ENCODE data around the gene CORIN. TPM values are rescaled to one million over a fixed set of nuclear protein-coding genes. Genes with fewer than 3 reads are reported as not detected.
A peak's percentile ranks its signal among the peaks of the same experiment; 100 is the strongest.

CORIN gene
- total and polyA plus RNA-seq, 2 of the 13 experiments (the other 11 are each of a cell fraction or from before 2014, with no cell fraction given), result 0.84 to 1.2 TPM

DNA sequence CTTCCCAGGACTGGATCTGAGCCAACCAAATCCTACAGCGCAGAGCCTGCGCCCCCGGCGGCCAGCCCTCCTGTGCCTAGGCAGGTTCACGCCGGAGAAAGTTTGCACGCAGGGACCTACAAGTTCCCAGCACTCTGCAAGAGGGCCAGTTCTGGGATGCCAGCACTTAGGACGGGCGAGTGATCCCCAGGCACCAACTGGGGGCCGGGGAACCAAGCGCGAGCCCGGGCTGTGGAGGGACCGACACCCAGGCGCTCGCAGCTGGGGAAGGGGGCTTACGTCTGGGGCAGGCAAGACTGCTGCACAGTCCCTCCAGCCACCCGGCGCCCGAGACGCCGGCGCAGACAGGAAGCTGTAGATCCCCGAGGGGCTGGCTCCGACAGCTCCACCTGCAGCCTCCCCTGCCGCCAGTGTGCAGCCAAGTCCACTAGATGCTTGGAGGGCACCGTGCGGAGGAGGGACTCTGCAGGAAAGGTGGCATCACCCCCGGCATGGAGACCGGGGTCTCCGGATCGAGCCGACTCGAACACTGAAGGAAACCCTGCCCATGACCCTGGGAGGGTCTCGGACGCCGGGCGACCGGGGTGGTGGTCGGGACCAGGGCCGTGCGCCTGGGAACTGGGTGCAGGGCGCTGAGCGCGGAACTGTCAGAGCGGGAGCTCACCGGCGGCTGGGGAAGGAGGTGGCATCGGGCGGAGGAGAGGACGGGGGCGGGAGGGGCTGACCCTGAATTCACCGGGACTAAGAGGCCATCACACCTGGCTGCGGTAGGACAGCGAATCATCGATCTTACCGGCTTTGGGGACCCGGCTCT, 566 bp downstream of the CORIN start (continued):
- TF ChIP-seq ZNF251 (CRISPR knock-in tag; IDR thresholded peaks at IDR 0.05), result no peak
- TF ChIP-seq, protein P1, sequence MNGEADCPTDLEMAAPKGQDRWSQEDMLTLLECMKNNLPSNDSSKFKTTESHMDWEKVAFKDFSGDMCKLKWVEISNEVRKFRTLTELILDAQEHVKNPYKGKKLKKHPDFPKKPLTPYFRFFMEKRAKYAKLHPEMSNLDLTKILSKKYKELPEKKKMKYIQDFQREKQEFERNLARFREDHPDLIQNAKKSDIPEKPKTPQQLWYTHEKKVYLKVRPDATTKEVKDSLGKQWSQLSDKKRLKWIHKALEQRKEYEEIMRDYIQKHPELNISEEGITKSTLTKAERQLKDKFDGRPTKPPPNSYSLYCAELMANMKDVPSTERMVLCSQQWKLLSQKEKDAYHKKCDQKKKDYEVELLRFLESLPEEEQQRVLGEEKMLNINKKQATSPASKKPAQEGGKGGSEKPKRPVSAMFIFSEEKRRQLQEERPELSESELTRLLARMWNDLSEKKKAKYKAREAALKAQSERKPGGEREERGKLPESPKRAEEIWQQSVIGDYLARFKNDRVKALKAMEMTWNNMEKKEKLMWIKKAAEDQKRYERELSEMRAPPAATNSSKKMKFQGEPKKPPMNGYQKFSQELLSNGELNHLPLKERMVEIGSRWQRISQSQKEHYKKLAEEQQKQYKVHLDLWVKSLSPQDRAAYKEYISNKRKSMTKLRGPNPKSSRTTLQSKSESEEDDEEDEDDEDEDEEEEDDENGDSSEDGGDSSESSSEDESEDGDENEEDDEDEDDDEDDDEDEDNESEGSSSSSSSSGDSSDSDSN (CRISPR knock-in tag; IDR thresholded peaks at IDR 0.05), result peak; percentile 40; the same call in 1 of the 2 replicates
- no peak for TF ChIP-seq AHR (CRISPR knock-in tag; IDR thresholded peaks at IDR 0.05)
- 0 out of 2 replicates have a peak, but pooled peaks have one; percentile 34 for TF ChIP-seq SALL2 (CRISPR knock-in tag; IDR thresholded peaks at IDR 0.05)
- TF ChIP-seq, protein P2, sequence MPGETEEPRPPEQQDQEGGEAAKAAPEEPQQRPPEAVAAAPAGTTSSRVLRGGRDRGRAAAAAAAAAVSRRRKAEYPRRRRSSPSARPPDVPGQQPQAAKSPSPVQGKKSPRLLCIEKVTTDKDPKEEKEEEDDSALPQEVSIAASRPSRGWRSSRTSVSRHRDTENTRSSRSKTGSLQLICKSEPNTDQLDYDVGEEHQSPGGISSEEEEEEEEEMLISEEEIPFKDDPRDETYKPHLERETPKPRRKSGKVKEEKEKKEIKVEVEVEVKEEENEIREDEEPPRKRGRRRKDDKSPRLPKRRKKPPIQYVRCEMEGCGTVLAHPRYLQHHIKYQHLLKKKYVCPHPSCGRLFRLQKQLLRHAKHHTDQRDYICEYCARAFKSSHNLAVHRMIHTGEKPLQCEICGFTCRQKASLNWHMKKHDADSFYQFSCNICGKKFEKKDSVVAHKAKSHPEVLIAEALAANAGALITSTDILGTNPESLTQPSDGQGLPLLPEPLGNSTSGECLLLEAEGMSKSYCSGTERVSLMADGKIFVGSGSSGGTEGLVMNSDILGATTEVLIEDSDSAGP (CRISPR knock-in tag; IDR thresholded peaks at IDR 0.05; ENCODE audit: borderline replicate concordance), result peak; percentile 67
- TF ChIP-seq ZSCAN31 (CRISPR knock-in tag; IDR thresholded peaks at IDR 0.05; ENCODE audit: low read depth), result peak; percentile 16; the same call in 1 of the 2 replicates
- TF ChIP-seq SALL1 (CRISPR knock-in tag; IDR thresholded peaks at IDR 0.05), result no peak; the same call in 1 of the 2 replicates
- TF ChIP-seq, protein P3, sequence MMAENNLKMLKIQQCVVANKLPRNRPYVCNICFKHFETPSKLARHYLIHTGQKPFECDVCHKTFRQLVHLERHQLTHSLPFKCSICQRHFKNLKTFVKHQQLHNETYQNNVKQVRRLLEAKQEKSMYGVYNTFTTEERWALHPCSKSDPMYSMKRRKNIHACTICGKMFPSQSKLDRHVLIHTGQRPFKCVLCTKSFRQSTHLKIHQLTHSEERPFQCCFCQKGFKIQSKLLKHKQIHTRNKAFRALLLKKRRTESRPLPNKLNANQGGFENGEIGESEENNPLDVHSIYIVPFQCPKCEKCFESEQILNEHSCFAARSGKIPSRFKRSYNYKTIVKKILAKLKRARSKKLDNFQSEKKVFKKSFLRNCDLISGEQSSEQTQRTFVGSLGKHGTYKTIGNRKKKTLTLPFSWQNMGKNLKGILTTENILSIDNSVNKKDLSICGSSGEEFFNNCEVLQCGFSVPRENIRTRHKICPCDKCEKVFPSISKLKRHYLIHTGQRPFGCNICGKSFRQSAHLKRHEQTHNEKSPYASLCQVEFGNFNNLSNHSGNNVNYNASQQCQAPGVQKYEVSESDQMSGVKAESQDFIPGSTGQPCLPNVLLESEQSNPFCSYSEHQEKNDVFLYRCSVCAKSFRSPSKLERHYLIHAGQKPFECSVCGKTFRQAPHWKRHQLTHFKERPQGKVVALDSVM (CRISPR knock-in tag; IDR thresholded peaks at IDR 0.05), result 0 out of 2 replicates have a peak, but pooled peaks have one; percentile 34
- no peak for TF ChIP-seq ZSCAN21 (CRISPR knock-in tag; IDR thresholded peaks at IDR 0.05; ENCODE audit: borderline replicate concordance)
- TF ChIP-seq ZNF33B (CRISPR knock-in tag; IDR thresholded peaks at IDR 0.05), result 0 out of 2 replicates have a peak, but pooled peaks have one; percentile 75
- TF ChIP-seq KDM2A (CRISPR knock-in tag; IDR thresholded peaks at IDR 0.05; ENCODE audit: borderline replicate concordance, low read depth), result peak; percentile 76
- TF ChIP-seq, protein P4, sequence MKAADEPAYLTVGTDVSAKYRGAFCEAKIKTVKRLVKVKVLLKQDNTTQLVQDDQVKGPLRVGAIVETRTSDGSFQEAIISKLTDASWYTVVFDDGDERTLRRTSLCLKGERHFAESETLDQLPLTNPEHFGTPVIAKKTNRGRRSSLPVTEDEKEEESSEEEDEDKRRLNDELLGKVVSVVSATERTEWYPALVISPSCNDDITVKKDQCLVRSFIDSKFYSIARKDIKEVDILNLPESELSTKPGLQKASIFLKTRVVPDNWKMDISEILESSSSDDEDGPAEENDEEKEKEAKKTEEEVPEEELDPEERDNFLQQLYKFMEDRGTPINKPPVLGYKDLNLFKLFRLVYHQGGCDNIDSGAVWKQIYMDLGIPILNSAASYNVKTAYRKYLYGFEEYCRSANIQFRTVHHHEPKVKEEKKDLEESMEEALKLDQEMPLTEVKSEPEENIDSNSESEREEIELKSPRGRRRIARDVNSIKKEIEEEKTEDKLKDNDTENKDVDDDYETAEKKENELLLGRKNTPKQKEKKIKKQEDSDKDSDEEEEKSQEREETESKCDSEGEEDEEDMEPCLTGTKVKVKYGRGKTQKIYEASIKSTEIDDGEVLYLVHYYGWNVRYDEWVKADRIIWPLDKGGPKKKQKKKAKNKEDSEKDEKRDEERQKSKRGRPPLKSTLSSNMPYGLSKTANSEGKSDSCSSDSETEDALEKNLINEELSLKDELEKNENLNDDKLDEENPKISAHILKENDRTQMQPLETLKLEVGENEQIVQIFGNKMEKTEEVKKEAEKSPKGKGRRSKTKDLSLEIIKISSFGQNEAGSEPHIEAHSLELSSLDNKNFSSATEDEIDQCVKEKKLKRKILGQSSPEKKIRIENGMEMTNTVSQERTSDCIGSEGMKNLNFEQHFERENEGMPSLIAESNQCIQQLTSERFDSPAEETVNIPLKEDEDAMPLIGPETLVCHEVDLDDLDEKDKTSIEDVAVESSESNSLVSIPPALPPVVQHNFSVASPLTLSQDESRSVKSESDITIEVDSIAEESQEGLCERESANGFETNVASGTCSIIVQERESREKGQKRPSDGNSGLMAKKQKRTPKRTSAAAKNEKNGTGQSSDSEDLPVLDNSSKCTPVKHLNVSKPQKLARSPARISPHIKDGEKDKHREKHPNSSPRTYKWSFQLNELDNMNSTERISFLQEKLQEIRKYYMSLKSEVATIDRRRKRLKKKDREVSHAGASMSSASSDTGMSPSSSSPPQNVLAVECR (CRISPR knock-in tag; IDR thresholded peaks at IDR 0.05; ENCODE audit: borderline replicate concordance), result 0 out of 2 replicates have a peak, but pooled peaks have one; percentile 27
- TF ChIP-seq ZNF563 (CRISPR knock-in tag; IDR thresholded peaks at IDR 0.05), result peak; percentile 70; the same call in 1 of the 2 replicates
- TF ChIP-seq, protein P5, sequence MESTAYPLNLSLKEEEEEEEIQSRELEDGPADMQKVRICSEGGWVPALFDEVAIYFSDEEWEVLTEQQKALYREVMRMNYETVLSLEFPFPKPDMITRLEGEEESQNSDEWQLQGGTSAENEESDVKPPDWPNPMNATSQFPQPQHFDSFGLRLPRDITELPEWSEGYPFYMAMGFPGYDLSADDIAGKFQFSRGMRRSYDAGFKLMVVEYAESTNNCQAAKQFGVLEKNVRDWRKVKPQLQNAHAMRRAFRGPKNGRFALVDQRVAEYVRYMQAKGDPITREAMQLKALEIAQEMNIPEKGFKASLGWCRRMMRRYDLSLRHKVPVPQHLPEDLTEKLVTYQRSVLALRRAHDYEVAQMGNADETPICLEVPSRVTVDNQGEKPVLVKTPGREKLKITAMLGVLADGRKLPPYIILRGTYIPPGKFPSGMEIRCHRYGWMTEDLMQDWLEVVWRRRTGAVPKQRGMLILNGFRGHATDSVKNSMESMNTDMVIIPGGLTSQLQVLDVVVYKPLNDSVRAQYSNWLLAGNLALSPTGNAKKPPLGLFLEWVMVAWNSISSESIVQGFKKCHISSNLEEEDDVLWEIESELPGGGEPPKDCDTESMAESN (CRISPR knock-in tag; conservative IDR thresholded peaks at IDR 0.05), result 0 out of 2 replicates have a peak, but pooled peaks have one; percentile 1
- TF ChIP-seq ZNF720 (CRISPR knock-in tag; IDR thresholded peaks at IDR 0.05), result no peak

All from HepG2 (cell line).